ENCODE results near the gene RASGEF1B.

DNA sequence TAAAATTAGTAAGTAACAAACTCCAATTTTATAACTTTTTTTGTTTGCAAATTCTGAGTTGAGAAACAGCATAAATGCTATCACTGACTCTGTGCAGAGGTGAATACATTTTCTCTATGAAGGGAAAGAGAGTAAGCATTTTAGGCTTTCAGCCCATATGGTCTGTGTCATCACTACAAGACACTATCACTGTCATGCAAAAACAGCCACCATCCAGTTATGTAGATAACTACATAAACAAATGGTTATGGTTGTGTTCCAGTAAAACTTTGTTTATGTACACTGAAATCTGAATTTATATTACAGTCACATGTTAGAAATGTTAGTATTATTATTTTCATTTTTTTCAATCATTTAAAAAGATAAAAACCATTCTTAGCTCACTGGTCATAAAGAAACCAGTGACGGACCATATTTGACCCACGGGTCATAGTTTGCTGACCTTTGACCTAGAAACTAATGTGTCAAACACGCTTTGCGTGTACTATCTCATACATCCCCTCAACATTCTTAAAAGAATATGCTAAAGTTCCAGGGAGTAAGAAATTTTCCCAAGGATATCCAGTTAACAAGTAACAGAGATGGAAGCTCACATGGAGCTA is 29.1 kb downstream of the RASGEF1B start:
- TF ChIP-seq, protein P1, sequence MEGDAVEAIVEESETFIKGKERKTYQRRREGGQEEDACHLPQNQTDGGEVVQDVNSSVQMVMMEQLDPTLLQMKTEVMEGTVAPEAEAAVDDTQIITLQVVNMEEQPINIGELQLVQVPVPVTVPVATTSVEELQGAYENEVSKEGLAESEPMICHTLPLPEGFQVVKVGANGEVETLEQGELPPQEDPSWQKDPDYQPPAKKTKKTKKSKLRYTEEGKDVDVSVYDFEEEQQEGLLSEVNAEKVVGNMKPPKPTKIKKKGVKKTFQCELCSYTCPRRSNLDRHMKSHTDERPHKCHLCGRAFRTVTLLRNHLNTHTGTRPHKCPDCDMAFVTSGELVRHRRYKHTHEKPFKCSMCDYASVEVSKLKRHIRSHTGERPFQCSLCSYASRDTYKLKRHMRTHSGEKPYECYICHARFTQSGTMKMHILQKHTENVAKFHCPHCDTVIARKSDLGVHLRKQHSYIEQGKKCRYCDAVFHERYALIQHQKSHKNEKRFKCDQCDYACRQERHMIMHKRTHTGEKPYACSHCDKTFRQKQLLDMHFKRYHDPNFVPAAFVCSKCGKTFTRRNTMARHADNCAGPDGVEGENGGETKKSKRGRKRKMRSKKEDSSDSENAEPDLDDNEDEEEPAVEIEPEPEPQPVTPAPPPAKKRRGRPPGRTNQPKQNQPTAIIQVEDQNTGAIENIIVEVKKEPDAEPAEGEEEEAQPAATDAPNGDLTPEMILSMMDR (IDR thresholded peaks at IDR 0.05; ENCODE audit: insufficient read depth, low read length, poor library complexity, severe bottlenecking), result no peak
- no peak for TF ChIP-seq EZH2phosphoT487 (conservative IDR thresholded peaks at IDR 0.05; ENCODE audit: low read length)
